ENCODE data around the gene TMEM198.

The TMEM198 gene

GRCh38 chr2:219563271-219563928 is 19.6 kb downstream of the TMEM198 start:
- no peak for FAIRE-seq

DNA sequence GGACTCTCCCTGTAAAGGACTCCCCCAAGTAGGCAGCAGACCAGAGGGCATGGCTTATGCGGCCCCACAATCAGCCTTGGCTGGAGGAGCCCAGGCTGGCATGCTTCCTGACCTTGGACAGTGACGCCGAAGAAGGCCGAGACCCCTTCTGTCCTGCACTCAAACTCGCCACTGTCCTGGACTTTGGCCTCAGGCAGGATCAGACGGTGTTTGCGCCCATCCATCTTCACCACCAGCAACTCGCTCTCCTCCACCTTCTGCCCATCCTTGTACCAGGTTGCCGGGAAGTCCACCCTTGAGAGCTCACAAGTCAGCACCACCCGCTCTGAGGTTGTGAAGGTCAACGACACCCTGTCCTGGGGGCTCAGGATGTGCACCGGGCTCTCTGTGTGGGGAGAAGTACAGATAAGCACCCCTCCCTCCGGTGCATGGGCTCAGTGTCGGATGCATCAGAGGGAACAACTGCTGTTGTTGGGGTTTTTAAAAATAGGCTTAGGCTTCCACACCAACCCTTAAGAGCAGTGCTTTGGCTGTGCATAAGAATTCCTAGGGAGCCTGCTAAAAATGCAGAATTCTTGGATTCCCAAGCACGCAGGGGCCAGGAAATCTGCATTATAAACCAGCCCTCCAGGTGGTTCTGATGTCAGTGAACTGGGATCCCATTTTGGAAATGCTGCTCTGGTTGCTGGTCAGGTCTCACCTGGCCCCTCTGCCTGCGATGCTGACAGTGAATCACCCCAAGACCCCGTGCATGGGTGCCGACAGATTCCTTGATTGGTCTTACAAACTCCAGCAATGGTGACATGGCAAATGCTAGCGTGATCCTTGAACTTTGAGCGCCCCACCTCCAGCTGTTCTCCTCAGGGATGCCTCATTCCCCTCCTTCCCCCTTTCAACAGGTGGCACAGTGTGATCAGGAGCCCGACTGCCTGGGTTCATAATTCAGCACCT is 21.6 kb downstream of the TMEM198 start:
- FAIRE-seq: no peak

DNA sequence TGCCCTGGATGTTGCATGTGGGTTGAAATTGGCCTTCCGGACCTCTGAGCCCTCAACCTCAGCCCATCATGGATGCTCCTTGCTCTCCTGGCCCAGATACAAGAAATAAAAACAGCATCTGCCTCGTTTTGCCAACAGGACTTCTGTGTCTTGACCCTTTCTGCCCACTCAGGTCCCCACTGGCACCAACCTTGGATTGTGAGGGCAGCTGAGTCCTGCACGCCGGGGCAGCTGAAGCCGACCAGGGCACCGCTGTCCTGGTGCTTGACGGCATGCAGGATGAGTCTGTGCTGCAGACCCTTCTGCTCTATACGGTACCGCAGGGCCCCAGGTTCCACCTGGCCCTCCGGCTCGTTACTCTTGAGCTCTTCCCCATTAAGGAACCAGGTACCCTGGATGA is 22.8 kb downstream of the TMEM198 start:
- FAIRE-seq: no peak

- no peak for FAIRE-seq
Measured at GRCh38 chr2:219567131-219567530, 23.3 kb downstream of the TMEM198 start.

- no peak for FAIRE-seq
Measured at GRCh38 chr2:219567791-219568361, 24.0 kb downstream of the TMEM198 start.

DNA sequence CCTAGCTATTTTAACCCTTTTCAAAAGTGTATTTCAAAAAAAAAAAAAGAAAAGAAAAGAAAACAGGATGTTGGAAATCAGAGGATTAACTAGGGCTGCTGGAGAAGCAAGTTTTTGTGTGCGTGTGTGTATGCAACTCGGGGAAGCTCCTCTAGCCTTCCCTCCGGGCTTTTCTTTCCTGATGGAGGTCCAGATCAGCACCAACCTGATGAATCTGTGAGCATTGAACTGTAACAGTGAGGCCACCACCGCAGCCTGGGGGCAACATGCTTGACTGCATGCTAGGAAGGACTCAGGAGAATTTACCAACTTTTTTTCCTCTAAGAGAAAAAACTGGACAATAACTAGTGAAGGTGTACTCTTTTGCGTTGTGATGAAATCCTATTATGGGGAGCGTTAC is 25.2 kb downstream of the TMEM198 start:
- FAIRE-seq: no peak

DNA sequence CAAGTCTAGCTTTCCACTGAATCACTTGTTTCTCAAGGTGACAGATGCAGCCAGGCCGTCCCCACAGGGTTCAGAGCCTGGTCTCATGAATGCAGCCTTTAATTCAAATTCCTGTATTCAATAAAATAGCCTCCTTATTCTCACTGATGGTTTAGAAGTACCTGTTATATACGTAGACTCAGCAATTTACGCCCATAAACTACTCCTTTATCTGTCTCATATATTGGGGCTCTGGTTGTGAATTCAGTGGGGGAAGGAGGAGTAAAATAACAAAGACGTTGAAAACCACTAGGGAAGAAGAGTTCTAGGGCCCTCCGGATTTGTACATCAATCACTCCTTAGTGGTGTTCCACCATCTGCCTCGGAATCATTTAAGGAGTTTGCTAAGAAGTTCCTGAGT is 25.8 kb downstream of the TMEM198 start:
- FAIRE-seq: no peak

DNA sequence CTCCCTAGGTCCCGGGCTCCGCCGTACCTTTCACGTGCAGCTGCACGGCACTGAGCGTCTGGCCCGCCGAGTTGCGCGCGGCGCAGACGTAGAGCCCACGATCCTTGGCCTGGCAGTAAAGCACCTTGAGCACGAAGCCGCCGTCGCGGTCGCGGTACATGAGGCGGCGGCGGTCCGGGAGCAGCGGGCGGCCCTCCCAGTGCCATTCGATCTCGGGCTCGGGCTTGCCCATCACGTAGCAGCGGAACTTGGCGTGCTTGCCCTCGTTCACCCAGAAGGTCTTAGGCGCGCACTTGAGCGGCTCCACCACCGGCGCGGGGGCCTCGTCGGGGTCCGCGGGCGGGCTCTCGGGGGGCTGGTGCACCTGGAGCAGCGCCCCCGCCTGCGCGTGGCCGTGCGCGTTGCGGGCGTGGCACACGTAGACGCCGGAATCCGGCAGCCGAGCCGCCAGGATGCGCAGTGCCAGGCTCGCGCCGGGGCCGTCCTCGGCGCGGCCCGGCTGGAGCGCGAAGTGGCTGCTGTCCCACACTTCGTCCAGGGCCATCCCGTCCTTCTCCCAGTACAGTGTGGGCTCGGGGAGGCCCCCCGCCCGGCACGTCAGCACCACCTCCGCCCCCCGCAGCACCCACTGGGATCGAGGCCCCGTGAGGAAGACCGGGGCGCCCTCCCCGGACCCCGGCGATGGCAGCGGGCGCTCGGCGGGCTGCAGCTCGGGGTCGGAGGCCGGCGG is 26.5 kb downstream of the TMEM198 start:
- FAIRE-seq: no peak

- FAIRE-seq: no peak
Measured at GRCh38 chr2:219570924-219571310, 27.1 kb downstream of the TMEM198 start.

DNA sequence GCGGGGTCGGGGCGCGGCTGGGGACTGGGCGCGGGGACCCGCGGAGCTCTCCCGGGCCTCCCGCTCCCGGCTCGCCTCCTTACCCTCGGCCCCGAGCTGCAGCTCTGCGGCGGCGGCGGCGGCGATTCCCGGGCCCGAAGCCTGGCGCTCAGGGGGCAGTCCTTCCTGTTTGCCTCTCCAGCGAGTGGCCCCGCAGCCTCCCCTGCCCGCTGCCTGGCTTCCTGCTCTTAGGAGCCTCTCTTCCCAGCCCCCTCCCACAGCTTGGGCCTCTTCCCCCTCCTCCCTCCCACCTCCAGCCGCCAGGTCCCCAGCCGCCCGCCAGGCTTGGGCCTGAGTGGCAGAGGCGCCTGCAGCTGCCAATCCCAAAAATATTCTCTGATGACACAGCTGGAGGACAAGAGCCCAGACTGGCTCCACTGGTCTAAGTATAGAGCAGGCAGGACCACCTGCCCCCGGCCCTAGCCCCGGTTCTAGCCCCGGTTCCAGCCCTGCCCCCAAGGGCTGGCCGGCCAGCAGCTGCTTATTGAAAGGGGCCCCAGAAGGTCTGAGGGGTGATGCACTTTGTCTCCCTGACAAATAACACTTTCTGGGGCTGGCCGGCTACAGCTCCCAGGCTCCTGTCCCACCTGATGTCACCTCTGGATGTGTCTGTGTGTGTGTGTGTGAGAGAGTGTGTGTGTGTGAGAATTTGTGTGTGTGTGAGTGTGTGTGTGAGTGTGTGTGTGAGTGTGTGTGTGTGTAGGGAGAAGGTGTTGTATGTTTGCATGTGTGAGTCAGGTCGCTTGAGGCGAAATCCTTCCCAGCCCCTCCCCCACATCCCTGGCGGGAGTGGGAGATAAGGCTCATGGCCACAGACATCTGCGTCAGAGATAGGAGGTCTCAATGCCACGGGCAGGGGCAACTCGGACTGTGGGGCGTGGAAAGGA is 27.7 kb downstream of the TMEM198 start, which contains the start of gene OBSL1:
TSS of gene OBSL1 (minus strand) at position 229 of the 926 bp plus-strand sequence. CDS start 307 bp downstream, outside the sequence.
- FAIRE-seq: no peak

DNA sequence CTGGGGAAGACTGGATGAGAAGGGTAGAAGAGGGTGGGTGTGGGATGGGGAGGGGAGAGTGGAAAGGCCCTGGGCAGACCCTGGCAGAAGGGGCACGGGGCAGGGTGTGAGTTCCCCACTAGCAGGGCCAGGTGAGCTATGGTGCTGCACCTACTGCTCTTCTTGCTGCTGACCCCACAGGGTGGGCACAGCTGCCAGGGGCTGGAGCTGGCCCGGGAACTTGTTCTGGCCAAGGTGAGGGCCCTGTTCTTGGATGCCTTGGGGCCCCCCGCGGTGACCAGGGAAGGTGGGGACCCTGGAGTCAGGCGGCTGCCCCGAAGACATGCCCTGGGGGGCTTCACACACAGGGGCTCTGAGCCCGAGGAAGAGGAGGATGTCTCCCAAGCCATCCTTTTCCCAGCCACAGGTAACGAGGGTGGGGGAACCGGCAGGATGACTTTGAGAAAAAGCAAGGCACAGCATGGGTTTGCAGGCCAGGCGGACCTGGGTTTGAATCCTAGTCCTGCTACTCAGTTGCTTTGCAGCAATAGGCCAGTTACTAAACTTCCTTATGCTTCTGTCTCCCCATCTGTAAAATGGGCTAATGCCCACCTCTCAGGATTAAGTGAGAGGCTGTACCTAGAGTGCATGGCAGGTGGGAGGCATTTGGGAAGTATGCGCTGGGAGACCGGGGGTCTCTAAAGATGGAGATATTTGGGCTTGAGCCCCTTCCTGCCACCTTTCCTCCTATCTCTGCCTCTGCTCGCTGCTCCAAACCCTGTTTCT is 28.6 kb downstream of the TMEM198 start, which contains the start of gene INHA:
TSS of gene INHA (plus strand) at position 74 of the 765 bp plus-strand sequence. CDS start at position 139, 65 bp downstream.
- FAIRE-seq: no peak

DNA sequence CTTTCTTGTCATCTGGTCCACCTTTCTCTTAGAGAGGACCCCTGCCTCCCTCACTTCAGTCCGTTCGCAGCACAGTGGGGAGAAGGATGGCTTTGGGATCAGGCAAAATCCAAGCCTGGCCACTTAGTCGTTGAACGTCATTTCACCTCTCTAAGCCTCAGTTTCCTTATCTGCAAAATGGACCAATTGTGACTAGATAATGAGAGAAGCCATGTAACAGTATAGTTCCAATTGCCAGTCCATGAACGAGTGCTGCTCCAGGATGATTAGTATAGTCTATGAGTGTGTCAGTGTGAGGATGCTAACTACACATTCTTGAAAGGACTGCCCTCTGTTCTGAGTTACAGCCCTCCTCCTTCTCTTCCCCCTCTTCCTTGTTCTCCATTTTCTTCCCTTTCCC is 29.3 kb downstream of the TMEM198 start:
- FAIRE-seq: no peak

DNA sequence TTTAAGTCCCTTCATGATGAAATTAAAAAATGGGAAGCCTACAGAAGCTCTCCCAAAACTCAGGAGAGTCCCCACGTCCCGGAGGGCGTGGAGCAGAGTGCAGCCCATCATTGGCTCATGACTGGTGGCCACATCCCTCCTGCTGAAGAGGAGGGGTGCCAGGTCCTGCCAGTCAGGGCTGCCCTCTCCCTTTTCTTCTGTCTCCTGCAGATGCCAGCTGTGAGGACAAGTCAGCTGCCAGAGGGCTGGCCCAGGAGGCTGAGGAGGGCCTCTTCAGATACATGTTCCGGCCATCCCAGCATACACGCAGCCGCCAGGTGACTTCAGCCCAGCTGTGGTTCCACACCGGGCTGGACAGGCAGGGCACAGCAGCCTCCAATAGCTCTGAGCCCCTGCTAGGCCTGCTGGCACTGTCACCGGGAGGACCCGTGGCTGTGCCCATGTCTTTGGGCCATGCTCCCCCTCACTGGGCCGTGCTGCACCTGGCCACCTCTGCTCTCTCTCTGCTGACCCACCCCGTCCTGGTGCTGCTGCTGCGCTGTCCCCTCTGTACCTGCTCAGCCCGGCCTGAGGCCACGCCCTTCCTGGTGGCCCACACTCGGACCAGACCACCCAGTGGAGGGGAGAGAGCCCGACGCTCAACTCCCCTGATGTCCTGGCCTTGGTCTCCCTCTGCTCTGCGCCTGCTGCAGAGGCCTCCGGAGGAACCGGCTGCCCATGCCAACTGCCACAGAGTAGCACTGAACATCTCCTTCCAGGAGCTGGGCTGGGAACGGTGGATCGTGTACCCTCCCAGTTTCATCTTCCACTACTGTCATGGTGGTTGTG is 30.9 kb downstream of the TMEM198 start:
- FAIRE-seq: no peak

GRCh38 chr2:219575566-219576504 is 32.0 kb downstream of the TMEM198 start:
- no peak for FAIRE-seq

DNA sequence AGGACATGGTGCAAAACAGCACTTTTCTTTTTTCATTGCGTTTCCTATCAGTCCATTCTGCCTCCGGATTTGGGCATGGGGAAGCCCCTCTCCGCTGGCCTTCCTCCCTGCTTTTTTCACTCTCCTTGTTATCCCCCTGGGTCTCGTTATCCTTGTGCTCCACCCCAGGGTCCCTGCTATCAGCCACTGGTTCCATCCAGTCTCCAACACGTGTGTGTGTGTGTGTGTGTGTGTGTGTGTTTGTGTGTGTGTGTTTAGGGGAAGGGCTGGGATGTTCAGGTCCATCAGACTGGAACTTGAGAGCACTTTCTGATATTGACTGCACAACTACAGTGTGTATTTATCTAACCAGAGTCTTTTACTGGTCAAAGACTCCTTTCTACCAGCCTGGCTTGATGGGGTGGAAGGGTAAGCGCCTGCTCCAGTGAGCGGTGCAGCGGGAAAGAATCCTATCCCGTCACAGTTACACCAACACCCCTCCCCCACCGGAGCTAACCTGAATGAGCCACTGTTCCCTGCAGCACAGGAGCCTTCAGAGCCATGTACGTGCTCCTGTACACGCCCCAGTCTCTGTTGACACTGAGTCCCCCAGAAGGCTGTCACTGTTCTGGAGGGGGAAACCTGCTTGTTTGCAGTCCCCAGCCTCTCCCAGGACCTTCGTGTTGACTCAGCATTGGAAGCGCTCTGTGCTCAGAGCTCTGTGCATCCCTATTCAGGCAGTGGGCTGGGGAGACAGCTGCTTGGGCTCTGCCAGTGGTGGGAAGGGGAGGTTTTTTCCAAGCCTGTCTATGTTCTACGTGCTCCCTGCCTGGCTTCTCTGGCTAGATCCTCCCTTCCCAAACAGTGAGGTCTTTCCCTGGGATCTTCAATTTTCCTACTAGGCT is 32.9 kb downstream of the TMEM198 start:
- no peak for FAIRE-seq

GRCh38 chr2:219578811-219579613 is 35.2 kb downstream of the TMEM198 start:
- no peak for FAIRE-seq

DNA sequence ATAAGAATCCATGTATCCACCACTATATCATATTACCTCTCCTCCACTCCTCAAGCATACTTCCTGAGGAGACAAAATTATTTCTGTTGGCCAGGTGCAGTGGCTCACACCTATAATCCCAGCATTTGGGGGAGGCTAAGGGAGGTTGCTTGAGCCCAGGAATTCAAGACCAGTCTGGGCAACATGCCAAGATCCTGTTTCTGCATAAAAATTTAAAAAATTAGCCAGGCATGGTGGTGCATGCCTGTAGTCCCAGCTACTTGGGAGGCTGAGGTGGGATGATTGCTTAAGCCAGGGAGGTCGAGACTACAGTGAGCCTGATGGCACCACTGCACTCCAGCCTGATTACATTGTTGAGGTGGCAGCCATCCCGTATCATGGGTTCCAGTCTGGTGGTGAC is 37.5 kb downstream of the TMEM198 start:
- FAIRE-seq: no peak
